ENCODE measurements around the gene PLCH2.

DNA sequence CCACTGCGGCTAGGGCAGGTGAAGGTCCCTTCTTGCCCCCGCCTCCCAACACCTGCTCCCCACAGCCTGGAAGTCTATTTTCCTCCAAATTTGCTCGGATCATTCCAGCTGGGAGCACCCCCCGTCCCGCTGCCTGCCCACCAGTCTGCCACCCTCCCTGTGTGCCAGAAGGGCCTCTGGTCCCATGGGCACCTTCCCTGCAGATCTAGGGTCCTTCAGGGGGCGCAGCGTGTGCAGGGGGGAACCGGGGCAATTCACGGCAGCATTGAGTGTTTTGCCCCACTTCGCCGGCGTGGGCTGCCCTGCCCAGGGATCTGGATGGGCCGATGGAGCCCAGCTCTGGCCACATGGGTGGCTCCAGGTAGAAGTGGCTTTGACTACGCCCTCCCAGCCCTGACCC, 37.4 kb upstream of the PLCH2 start:
- TF ChIP-seq, protein P1, sequence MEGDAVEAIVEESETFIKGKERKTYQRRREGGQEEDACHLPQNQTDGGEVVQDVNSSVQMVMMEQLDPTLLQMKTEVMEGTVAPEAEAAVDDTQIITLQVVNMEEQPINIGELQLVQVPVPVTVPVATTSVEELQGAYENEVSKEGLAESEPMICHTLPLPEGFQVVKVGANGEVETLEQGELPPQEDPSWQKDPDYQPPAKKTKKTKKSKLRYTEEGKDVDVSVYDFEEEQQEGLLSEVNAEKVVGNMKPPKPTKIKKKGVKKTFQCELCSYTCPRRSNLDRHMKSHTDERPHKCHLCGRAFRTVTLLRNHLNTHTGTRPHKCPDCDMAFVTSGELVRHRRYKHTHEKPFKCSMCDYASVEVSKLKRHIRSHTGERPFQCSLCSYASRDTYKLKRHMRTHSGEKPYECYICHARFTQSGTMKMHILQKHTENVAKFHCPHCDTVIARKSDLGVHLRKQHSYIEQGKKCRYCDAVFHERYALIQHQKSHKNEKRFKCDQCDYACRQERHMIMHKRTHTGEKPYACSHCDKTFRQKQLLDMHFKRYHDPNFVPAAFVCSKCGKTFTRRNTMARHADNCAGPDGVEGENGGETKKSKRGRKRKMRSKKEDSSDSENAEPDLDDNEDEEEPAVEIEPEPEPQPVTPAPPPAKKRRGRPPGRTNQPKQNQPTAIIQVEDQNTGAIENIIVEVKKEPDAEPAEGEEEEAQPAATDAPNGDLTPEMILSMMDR (IDR thresholded peaks at IDR 0.05; ENCODE audit: poor library complexity, severe bottlenecking): no peak
- no peak for TF ChIP-seq EP300 (conservative IDR thresholded peaks at IDR 0.05; ENCODE audit: poor library complexity, severe bottlenecking)
- TF ChIP-seq, protein P2, sequence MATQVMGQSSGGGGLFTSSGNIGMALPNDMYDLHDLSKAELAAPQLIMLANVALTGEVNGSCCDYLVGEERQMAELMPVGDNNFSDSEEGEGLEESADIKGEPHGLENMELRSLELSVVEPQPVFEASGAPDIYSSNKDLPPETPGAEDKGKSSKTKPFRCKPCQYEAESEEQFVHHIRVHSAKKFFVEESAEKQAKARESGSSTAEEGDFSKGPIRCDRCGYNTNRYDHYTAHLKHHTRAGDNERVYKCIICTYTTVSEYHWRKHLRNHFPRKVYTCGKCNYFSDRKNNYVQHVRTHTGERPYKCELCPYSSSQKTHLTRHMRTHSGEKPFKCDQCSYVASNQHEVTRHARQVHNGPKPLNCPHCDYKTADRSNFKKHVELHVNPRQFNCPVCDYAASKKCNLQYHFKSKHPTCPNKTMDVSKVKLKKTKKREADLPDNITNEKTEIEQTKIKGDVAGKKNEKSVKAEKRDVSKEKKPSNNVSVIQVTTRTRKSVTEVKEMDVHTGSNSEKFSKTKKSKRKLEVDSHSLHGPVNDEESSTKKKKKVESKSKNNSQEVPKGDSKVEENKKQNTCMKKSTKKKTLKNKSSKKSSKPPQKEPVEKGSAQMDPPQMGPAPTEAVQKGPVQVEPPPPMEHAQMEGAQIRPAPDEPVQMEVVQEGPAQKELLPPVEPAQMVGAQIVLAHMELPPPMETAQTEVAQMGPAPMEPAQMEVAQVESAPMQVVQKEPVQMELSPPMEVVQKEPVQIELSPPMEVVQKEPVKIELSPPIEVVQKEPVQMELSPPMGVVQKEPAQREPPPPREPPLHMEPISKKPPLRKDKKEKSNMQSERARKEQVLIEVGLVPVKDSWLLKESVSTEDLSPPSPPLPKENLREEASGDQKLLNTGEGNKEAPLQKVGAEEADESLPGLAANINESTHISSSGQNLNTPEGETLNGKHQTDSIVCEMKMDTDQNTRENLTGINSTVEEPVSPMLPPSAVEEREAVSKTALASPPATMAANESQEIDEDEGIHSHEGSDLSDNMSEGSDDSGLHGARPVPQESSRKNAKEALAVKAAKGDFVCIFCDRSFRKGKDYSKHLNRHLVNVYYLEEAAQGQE (IDR thresholded peaks at IDR 0.05; ENCODE audit: borderline replicate concordance): no peak
- TF ChIP-seq SMC3 (conservative IDR thresholded peaks at IDR 0.05; ENCODE audit: poor library complexity): no peak
- no peak for TF ChIP-seq TAF1 (IDR thresholded peaks at IDR 0.05; ENCODE audit: low read depth)
- TF ChIP-seq POLR2AphosphoS5 (IDR thresholded peaks at IDR 0.05): no peak
- no peak for TF ChIP-seq RAD21 (conservative IDR thresholded peaks at IDR 0.05)
- TF ChIP-seq EZH2 (IDR thresholded peaks at IDR 0.05; ENCODE audit: borderline replicate concordance, insufficient read depth, low read length, poor library complexity, severe bottlenecking): no peak
